SJSA1 (cell line): ENCODE results near the gene PTCH2. TPM values are rescaled to one million over a fixed set of nuclear protein-coding genes. Genes with fewer than 3 reads are reported as not detected.
A peak's percentile ranks its signal among the peaks of the same experiment; 100 is the strongest.
"Not testable (repeated sequence)": the region's sequence is repeated elsewhere in the genome, so short reads cannot be mapped to it uniquely, and the experiment has no call there.

Experiments used
- DNase-seq, 2 experiments: peaks; one replicate each; pipeline ENCODE4 v3.0.0-alpha.2; 2015 to 2020; ENCODE audit warnings: low spot score in 2 of 2, low read depth in 1 of 2
- H3K27ac ChIP-seq: fragments of 250-450 bp; sonication (Bioruptor Pico); 2 replicates; pipeline ENCODE4 v1.5.1; 2020; ENCODE audit warnings: mild to moderate bottlenecking, moderate library complexity
- H3K27me3 ChIP-seq: fragments of 250-450 bp; sonication (Bioruptor Pico); replicated peaks from 2 replicates; pipeline ENCODE4 v1.5.1; 2020; ENCODE audit warnings: mild to moderate bottlenecking, moderate library complexity
- H3K36me3 ChIP-seq: fragments of 250-450 bp; sonication (Bioruptor Pico); 2 replicates; pipeline ENCODE4 v1.5.1; 2020; ENCODE audit warnings: mild to moderate bottlenecking
- H3K4me1 ChIP-seq: fragments of 250-450 bp; sonication (Bioruptor Pico); replicated peaks from 2 replicates; pipeline ENCODE4 v1.6.1; 2021; ENCODE audit warnings: mild to moderate bottlenecking
- H3K4me3 ChIP-seq: fragments of 250-450 bp; sonication (Bioruptor Pico); 2 replicates; pipeline ENCODE4 v1.5.1; 2020; ENCODE audit warnings: mild to moderate bottlenecking
- H3K9me3 ChIP-seq: fragments of 250-450 bp; sonication (Bioruptor Pico); replicated peaks from 2 replicates; pipeline ENCODE4 v1.5.1; 2020; ENCODE audit warnings: mild to moderate bottlenecking
- total RNA-seq: library from RNA; depleted of rRNA; stranded (reverse); fragments of >200 nt; shearing (Covaris generic); gene quantifications from 2 replicates; pipeline ENCODE4 v1.2.3, GENCODE V29; 2014

The PTCH2 gene
- total RNA-seq, 1 experiment from 2014 or later: 1.5 TPM

- H3K27me3 ChIP-seq: no peaks in the 10 kb centered on the region
- no peak overlapping the region for H3K27ac ChIP-seq
- DNase-seq: no peak
- no peak overlapping the region for H3K4me3 ChIP-seq
- H3K36me3 ChIP-seq: peaks cover 3% of the 10 kb centered on the region; the same call in 1 of the 2 replicates
- no peaks in the 10 kb centered on the region for H3K9me3 ChIP-seq
- peaks cover 3% of the 10 kb centered on the region for H3K4me1 ChIP-seq
Observed at GRCh38 chr1:44854970-44855369, 11.9 kb upstream of the PTCH2 start.

GRCh38 chr1:44853201-44853600 is 10.1 kb upstream of the PTCH2 start:
- Histone ChIP-seq H3K27me3 (no peaks in the 10 kb centered on the region), H3K9me3 (no peaks in the 10 kb centered on the region), H3K27ac (no peak overlapping the region), H3K4me3 (no peak overlapping the region), H3K36me3 (peaks cover 3% of the 10 kb centered on the region; the same call in 1 of the 2 replicates), H3K4me1 (peaks cover 21% of the 10 kb centered on the region)
- no peak for DNase-seq

GRCh38 chr1:44851308-44851707 is 8.3 kb upstream of the PTCH2 start:
- Histone ChIP-seq H3K36me3 (peaks cover 3% of the 10 kb centered on the region; the same call in 1 of the 2 replicates), H3K4me3 (no peak overlapping the region), H3K27me3 (no peaks in the 10 kb centered on the region), H3K27ac (no peak overlapping the region), H3K4me1 (peaks cover 32% of the 10 kb centered on the region), H3K9me3 (no peaks in the 10 kb centered on the region)
- no peak for DNase-seq

GRCh38 chr1:44849575-44850132 is 6.6 kb upstream of the PTCH2 start:
- peaks cover 32% of the 10 kb centered on the region for H3K4me1 ChIP-seq
- DNase-seq: peak in 1 of 2 experiments; percentile 33
- H3K4me3 ChIP-seq: no peak overlapping the region
- no peaks in the 10 kb centered on the region for H3K9me3 ChIP-seq
- H3K36me3 ChIP-seq: no peaks in the 10 kb centered on the region; the same call in 1 of the 2 replicates
- H3K27me3 ChIP-seq: no peaks in the 10 kb centered on the region
- H3K27ac ChIP-seq: no peak overlapping the region

- Histone ChIP-seq H3K4me1 (peaks cover 36% of the 10 kb centered on the region), H3K27me3 (no peaks in the 10 kb centered on the region), H3K36me3 (no peaks in the 10 kb centered on the region; the same call in 1 of the 2 replicates), H3K27ac (no peak overlapping the region), H3K9me3 (no peaks in the 10 kb centered on the region), H3K4me3 (no peak overlapping the region)
- peak; percentile 40 to 43 for DNase-seq
Observed at GRCh38 chr1:44848456-44849181, 5.6 kb upstream of the PTCH2 start.

- H3K36me3 ChIP-seq: no peaks in the 10 kb centered on the region; the same call in 1 of the 2 replicates
- no peaks in the 10 kb centered on the region for H3K9me3 ChIP-seq
- no peak overlapping the region for H3K4me3 ChIP-seq
- no peaks in the 10 kb centered on the region for H3K27me3 ChIP-seq
- peak; percentile 42 to 52 for DNase-seq
- H3K27ac ChIP-seq: no peak overlapping the region
- peaks cover 39% of the 10 kb centered on the region for H3K4me1 ChIP-seq
Observed at GRCh38 chr1:44847845-44848244, 4.8 kb upstream of the PTCH2 start.

GRCh38 chr1:44846985-44847384 is 3.9 kb upstream of the PTCH2 start:
- Histone ChIP-seq H3K4me3 (no peak overlapping the region), H3K36me3 (no peaks in the 10 kb centered on the region; the same call in 1 of the 2 replicates), H3K27me3 (no peaks in the 10 kb centered on the region), H3K9me3 (no peaks in the 10 kb centered on the region), H3K4me1 (peaks cover 43% of the 10 kb centered on the region), H3K27ac (no peak overlapping the region)
- DNase-seq: no peak

GRCh38 chr1:44842486-44842861 is 579 bp downstream of the PTCH2 start:
- no peaks in the 10 kb centered on the region for H3K9me3 ChIP-seq
- DNase-seq: no peak
- H3K4me3 ChIP-seq: peak overlapping the region; percentile 53
- H3K27ac ChIP-seq: no peak overlapping the region
- H3K27me3 ChIP-seq: no peaks in the 10 kb centered on the region
- peaks cover 34% of the 10 kb centered on the region for H3K4me1 ChIP-seq
- peaks cover 10% of the 10 kb centered on the region for H3K36me3 ChIP-seq

- H3K27me3 ChIP-seq: no peaks in the 10 kb centered on the region
- H3K9me3 ChIP-seq: no peaks in the 10 kb centered on the region
- peaks cover 37% of the 10 kb centered on the region for H3K4me1 ChIP-seq
- peaks cover 19% of the 10 kb centered on the region for H3K36me3 ChIP-seq
- H3K4me3 ChIP-seq: no peak overlapping the region
- peak; percentile 76 to 88 for DNase-seq
- peak overlapping the region; percentile 30; the same call in 1 of the 2 replicates for H3K27ac ChIP-seq
Observed at GRCh38 chr1:44839576-44839975, 3.5 kb downstream of the PTCH2 start.

GRCh38 chr1:44838294-44838693 is 4.8 kb downstream of the PTCH2 start:
- not testable (repeated sequence) for DNase-seq, H3K9me3 ChIP-seq, H3K27ac ChIP-seq, H3K4me3 ChIP-seq, H3K27me3 ChIP-seq
- Histone ChIP-seq H3K4me1 (peaks cover 30% of the 10 kb centered on the region), H3K36me3 (peaks cover 19% of the 10 kb centered on the region)

- H3K27ac ChIP-seq: no peak overlapping the region
- H3K27me3 ChIP-seq: no peaks in the 10 kb centered on the region
- H3K36me3 ChIP-seq: peaks cover 22% of the 10 kb centered on the region
- no peak overlapping the region for H3K4me3 ChIP-seq
- H3K4me1 ChIP-seq: peaks cover 36% of the 10 kb centered on the region
- peak; percentile 60 to 90 for DNase-seq
- no peaks in the 10 kb centered on the region for H3K9me3 ChIP-seq
Observed at GRCh38 chr1:44835738-44836675, 7.0 kb downstream of the PTCH2 start.

- Histone ChIP-seq H3K27me3 (no peaks in the 10 kb centered on the region), H3K36me3 (peaks cover 28% of the 10 kb centered on the region), H3K9me3 (no peaks in the 10 kb centered on the region), H3K27ac (no peak overlapping the region), H3K4me1 (peaks cover 30% of the 10 kb centered on the region), H3K4me3 (no peak overlapping the region)
- no peak for DNase-seq
Observed at GRCh38 chr1:44834328-44834727, 8.7 kb downstream of the PTCH2 start.

- no peak overlapping the region for H3K27ac ChIP-seq
- peak; percentile 69 to 84 for DNase-seq
- peaks cover 23% of the 10 kb centered on the region for H3K36me3 ChIP-seq
- H3K4me1 ChIP-seq: peaks cover 23% of the 10 kb centered on the region
- no peaks in the 10 kb centered on the region for H3K27me3 ChIP-seq
- H3K9me3 ChIP-seq: no peaks in the 10 kb centered on the region
- H3K4me3 ChIP-seq: no peak overlapping the region
Observed at GRCh38 chr1:44832056-44832705, 10.9 kb downstream of the PTCH2 start.
